ENCODE data around the gene CUTC. TPM values are rescaled to one million over a fixed set of nuclear protein-coding genes. Genes with fewer than 3 reads are reported as not detected.

The CUTC gene
- total RNA-seq, 1 experiment from 2014 or later, result 53.6 TPM

- TF ChIP-seq, protein P1, sequence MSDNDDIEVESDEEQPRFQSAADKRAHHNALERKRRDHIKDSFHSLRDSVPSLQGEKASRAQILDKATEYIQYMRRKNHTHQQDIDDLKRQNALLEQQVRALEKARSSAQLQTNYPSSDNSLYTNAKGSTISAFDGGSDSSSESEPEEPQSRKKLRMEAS (IDR thresholded peaks at IDR 0.05), result no peak
- peak; percentile 18 for TF ChIP-seq TCF7L2 (IDR thresholded peaks at IDR 0.05; ENCODE audit: borderline replicate concordance, extremely low read depth, insufficient read depth, insufficient read length)
Observed at GRCh38 chr10:99779335-99779734, 47.3 kb downstream of the CUTC start (continued).

DNA sequence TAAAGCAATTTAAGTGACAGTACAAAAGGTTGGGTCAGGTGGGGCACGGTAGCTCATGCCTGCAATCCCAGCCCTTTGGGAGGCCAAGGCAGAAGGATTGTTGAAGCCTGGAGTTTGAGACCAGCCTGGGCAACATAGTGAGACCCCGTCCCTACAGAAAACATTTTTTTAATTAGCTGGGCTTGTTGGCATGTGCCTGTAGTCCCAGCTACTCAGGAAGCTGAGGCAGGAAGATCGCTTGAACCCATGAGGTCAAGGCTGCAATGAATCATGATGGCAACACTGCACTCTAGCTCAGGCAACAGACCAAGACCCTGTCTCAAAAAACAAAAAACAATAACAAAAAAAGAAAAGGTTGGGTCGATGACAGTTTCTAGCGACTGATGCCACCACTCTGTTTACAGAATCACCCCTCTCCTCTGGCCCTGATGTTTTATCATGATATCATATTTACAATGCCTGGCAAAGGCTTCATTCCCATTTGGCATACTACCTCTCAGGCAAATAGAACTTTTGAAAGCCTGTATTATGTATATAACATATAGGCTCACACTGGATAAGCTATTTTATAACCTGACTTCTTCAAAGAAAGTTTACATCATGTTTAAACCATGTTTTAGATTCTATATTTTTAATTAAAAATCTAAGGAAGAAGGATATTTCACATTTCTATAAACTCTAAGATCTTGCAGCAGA lies 49.8 kb downstream of the CUTC start:
- intact Hi-C loops (cut with micrococcal nuclease), result no loop called here
- no peaks in the 10 kb centered on the region for H3K27me3 ChIP-seq (ENCODE audit: insufficient read depth, low read length)
- DNase-seq (ENCODE audit: low read depth, low spot score), result no peak
- 0 out of 2 replicates have a peak, but pooled peaks cover 5% of the 10 kb centered on the region for H3K79me2 ChIP-seq (ENCODE audit: insufficient read depth, low read length)
- ATAC-seq, result no peak
- TF ChIP-seq ZFX (IDR thresholded peaks at IDR 0.05) (no peak), EZH2phosphoT487 (IDR thresholded peaks at IDR 0.05; ENCODE audit: borderline replicate concordance) (no peak), JUND (IDR thresholded peaks at IDR 0.05) (no peak), EGR1 (IDR thresholded peaks at IDR 0.05; ENCODE audit: low read depth) (no peak), FOSL1 (IDR thresholded peaks at IDR 0.05; ENCODE audit: low read depth) (no peak), EZH2 (IDR thresholded peaks at IDR 0.05) (no peak), RAD21 (IDR thresholded peaks at IDR 0.05; ENCODE audit: low read depth) (no peak), CBX3 (IDR thresholded peaks at IDR 0.05; ENCODE audit: low read depth) (no peak), YY1 (IDR thresholded peaks at IDR 0.05; ENCODE audit: extremely low read depth, insufficient replicate concordance, low read depth, low read length) (no peak), CEBPB (IDR thresholded peaks at IDR 0.05; ENCODE audit: low read depth) (no peak)
- TF ChIP-seq, protein P2, sequence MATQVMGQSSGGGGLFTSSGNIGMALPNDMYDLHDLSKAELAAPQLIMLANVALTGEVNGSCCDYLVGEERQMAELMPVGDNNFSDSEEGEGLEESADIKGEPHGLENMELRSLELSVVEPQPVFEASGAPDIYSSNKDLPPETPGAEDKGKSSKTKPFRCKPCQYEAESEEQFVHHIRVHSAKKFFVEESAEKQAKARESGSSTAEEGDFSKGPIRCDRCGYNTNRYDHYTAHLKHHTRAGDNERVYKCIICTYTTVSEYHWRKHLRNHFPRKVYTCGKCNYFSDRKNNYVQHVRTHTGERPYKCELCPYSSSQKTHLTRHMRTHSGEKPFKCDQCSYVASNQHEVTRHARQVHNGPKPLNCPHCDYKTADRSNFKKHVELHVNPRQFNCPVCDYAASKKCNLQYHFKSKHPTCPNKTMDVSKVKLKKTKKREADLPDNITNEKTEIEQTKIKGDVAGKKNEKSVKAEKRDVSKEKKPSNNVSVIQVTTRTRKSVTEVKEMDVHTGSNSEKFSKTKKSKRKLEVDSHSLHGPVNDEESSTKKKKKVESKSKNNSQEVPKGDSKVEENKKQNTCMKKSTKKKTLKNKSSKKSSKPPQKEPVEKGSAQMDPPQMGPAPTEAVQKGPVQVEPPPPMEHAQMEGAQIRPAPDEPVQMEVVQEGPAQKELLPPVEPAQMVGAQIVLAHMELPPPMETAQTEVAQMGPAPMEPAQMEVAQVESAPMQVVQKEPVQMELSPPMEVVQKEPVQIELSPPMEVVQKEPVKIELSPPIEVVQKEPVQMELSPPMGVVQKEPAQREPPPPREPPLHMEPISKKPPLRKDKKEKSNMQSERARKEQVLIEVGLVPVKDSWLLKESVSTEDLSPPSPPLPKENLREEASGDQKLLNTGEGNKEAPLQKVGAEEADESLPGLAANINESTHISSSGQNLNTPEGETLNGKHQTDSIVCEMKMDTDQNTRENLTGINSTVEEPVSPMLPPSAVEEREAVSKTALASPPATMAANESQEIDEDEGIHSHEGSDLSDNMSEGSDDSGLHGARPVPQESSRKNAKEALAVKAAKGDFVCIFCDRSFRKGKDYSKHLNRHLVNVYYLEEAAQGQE (IDR thresholded peaks at IDR 0.05; ENCODE audit: low read depth), result no peak
- TF ChIP-seq, protein P3, sequence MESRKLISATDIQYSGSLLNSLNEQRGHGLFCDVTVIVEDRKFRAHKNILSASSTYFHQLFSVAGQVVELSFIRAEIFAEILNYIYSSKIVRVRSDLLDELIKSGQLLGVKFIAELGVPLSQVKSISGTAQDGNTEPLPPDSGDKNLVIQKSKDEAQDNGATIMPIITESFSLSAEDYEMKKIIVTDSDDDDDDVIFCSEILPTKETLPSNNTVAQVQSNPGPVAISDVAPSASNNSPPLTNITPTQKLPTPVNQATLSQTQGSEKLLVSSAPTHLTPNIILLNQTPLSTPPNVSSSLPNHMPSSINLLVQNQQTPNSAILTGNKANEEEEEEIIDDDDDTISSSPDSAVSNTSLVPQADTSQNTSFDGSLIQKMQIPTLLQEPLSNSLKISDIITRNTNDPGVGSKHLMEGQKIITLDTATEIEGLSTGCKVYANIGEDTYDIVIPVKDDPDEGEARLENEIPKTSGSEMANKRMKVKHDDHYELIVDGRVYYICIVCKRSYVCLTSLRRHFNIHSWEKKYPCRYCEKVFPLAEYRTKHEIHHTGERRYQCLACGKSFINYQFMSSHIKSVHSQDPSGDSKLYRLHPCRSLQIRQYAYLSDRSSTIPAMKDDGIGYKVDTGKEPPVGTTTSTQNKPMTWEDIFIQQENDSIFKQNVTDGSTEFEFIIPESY (IDR thresholded peaks at IDR 0.05; ENCODE audit: extremely low read depth, insufficient replicate concordance, low read length), result no peak
- no TSS peak for BruUV-seq (replicated peaks)
- H3K9me3 ChIP-seq (ENCODE audit: control insufficient read depth in 1 of 2, insufficient read depth in 1 of 2, low read depth in 1 of 2, low read length in 2 of 2), result no peaks in the 10 kb centered on the region
- H3K9me2 ChIP-seq (ENCODE audit: insufficient read depth), result no peaks in the 10 kb centered on the region
- H3K4me2 ChIP-seq (ENCODE audit: low read length), result peak overlapping the region; percentile 82
- ChIA-PET RAD21 (ENCODE audit: low non-redundant PET in 1 of 2, low total read pairs in 2 of 2, uncharacterized antibody in 2 of 2, unreplicated experiment in 2 of 2) (no interaction called here), CTCF (no interaction called here), POLR2A (interaction anchor here (1.6 to 1.9 kb wide), 2 partner anchors 49 to 160 kb away, joined by 4 to 5 read pairs; no protein-coding TSS in a partner anchor)
- H3K4me3 ChIP-seq (replicated peaks in 1 of 2; ENCODE audit: low read depth in 1 of 2, low read length in 2 of 2), result peak overlapping the region in 1 of 2 experiments; percentile 43; a peak in 1 of 4 replicates
- H3K9ac ChIP-seq (ENCODE audit: low read length), result peak overlapping the region; percentile 76
- peaks cover 90 to 97% of the 10 kb centered on the region in 2 experiments for H3K4me1 ChIP-seq (ENCODE audit: control insufficient read depth in 1 of 2, insufficient read depth in 2 of 2, low read length in 2 of 2)
- no peak overlapping the region for H2AFZ ChIP-seq (ENCODE audit: low read depth, low read length, poor library complexity, severe bottlenecking)
- peak overlapping the region; percentile 100 for H3K27ac ChIP-seq (ENCODE audit: low read depth, low read length)
- peaks cover 0 to 3% of the 10 kb centered on the region in 2 experiments; a peak in 1 of 4 replicates for H3K36me3 ChIP-seq (ENCODE audit: control insufficient read depth in 1 of 2, insufficient read depth in 2 of 2, low read length in 2 of 2)
- no peaks in the 10 kb centered on the region for H4K20me1 ChIP-seq (ENCODE audit: insufficient read depth)

Data from HCT116 (cell line).